IMR-90 (cell line): ENCODE data around the gene SERPINA4. TPM values are rescaled to one million over a fixed set of nuclear protein-coding genes. Genes with fewer than 3 reads are reported as not detected.

Experiments
- ATAC-seq: fragments of 200-7000 bp; cut with Tn5 transposase; 2 replicates; pipeline ENCODE4 v1.9.1; 2020; ENCODE audit warnings: low read depth, mild to moderate bottlenecking, moderate library complexity
- BruUV-seq: library from RNA; stranded (reverse); fragments of 400-500 nt; replicated peaks from 2 replicates; lab custom pipeline; 2021; lab: Mats Ljungman, UMichigan
- CTCF ChIA-PET: fragments of 300-600 bp; formaldehyde crosslinking; extraction: SDS; loops from one replicate; lab custom pipeline; 2021; ENCODE audit warnings: antibody characterized with exemption; lab: Yijun Ruan, JAX
- POLR2A ChIA-PET: fragments of 300-600 bp; sonication (Branson Sonifier 250); formaldehyde crosslinking; loops from one replicate; lab custom pipeline; 2022; ENCODE audit warnings: antibody characterized with exemption; ENCODE audit not compliant: unreplicated experiment; lab: Charles Lee
- DNase-seq: peaks from one replicate; pipeline ENCODE4 v3.0.0; 2013
- H2AFZ ChIP-seq: replicated peaks from 2 replicates; pipeline ENCODE3; 2013; ENCODE audit warnings: low read length, mild to moderate bottlenecking; ENCODE audit not compliant: poor library complexity
- H2AK5ac ChIP-seq: 2 replicates; pipeline ENCODE4 v1.6.1; 2013; ENCODE audit warnings: low read depth, low read length, inconsistent platforms
- H2AK9ac ChIP-seq: replicated peaks from 2 replicates; pipeline ENCODE3; 2013; ENCODE audit warnings: mild to moderate bottlenecking, low read depth, low read length, moderate library complexity; ENCODE audit not compliant: poor library complexity
- H2BK120ac ChIP-seq: 2 replicates; pipeline ENCODE4 v1.6.1; 2013; ENCODE audit warnings: low read depth, low read length, inconsistent platforms
- H2BK15ac ChIP-seq: 3 replicates; pipeline ENCODE4 v1.6.1; 2013; ENCODE audit warnings: low read depth, low read length, inconsistent platforms
- H2BK20ac ChIP-seq: 2 replicates; pipeline ENCODE4 v1.6.1; 2013; ENCODE audit warnings: low read depth, mild to moderate bottlenecking, inconsistent platforms, low read length, moderate library complexity
- H2BK5ac ChIP-seq: 2 replicates; pipeline ENCODE4 v1.6.1; 2013; ENCODE audit warnings: mild to moderate bottlenecking, low read depth, low read length, inconsistent platforms; ENCODE audit not compliant: poor library complexity, severe bottlenecking
- H3K14ac ChIP-seq: replicated peaks from 2 replicates; pipeline ENCODE4 v1.6.1; 2013; ENCODE audit warnings: low read depth, low read length, inconsistent platforms
- H3K18ac ChIP-seq: 2 replicates; pipeline ENCODE4 v1.6.1; 2013; ENCODE audit warnings: low read depth, low read length, control low read depth
- H3K23ac ChIP-seq: 2 replicates; pipeline ENCODE4 v1.6.1; 2013; ENCODE audit warnings: low read depth, low read length, inconsistent platforms
- H3K27ac ChIP-seq: 2 replicates; pipeline ENCODE4 v1.5.1; 2013; ENCODE audit warnings: mild to moderate bottlenecking, control low read depth, low read length; ENCODE audit not compliant: insufficient read depth
- H3K27me3 ChIP-seq: 2 replicates; pipeline ENCODE4 v1.6.1; 2013; ENCODE audit warnings: low read length; ENCODE audit not compliant: control insufficient read depth, insufficient read depth
- H3K36me3 ChIP-seq: 2 replicates; pipeline ENCODE4 v1.6.1; 2013; ENCODE audit warnings: low read length, mixed read lengths; ENCODE audit not compliant: control insufficient read depth, insufficient read depth
- H3K4ac ChIP-seq: 2 replicates; pipeline ENCODE4 v1.6.1; 2013; ENCODE audit warnings: low read depth, low read length, inconsistent platforms
- H3K4me1 ChIP-seq: 2 replicates; pipeline ENCODE4 v1.6.1; 2013; ENCODE audit warnings: low read length, mixed read lengths; ENCODE audit not compliant: control insufficient read depth, insufficient read depth
- H3K4me2 ChIP-seq: 2 replicates; pipeline ENCODE4 v1.6.1; 2013; ENCODE audit warnings: low read depth, mild to moderate bottlenecking, control low read depth, low read length, moderate library complexity
- H3K4me3 ChIP-seq: 2 replicates; pipeline ENCODE4 v1.5.1; 2013; ENCODE audit warnings: low read depth, mild to moderate bottlenecking, control low read depth, low read length, moderate library complexity; ENCODE audit not compliant: insufficient read depth
- H3K56ac ChIP-seq: 2 replicates; pipeline ENCODE4 v1.6.1; 2013; ENCODE audit warnings: low read length, inconsistent platforms; ENCODE audit not compliant: insufficient read depth; ENCODE audit errors: extremely low read depth
- H3K79me1 ChIP-seq, 2 experiments: 2 replicates each; pipeline ENCODE4 v1.6.1; 2013; ENCODE audit warnings: low read length in 2 of 2, inconsistent platforms in 1 of 2, low read depth in 1 of 2
- H3K9ac ChIP-seq: 2 replicates; pipeline ENCODE4 v1.6.1; 2013; ENCODE audit warnings: low read depth, low read length, control low read depth
- H3K9me1 ChIP-seq: 2 replicates; pipeline ENCODE4 v1.6.1; 2013; ENCODE audit warnings: low read length, inconsistent platforms; ENCODE audit not compliant: insufficient read depth
- H3K9me3 ChIP-seq: 2 replicates; pipeline ENCODE4 v1.6.1; 2013; ENCODE audit warnings: low read length; ENCODE audit not compliant: control insufficient read depth, insufficient read depth
- H4K20me1 ChIP-seq: 2 replicates; pipeline ENCODE4 v1.6.1; 2013; ENCODE audit warnings: low read length, inconsistent platforms; ENCODE audit not compliant: insufficient read depth
- H4K5ac ChIP-seq: 2 replicates; pipeline ENCODE4 v1.6.1; 2013; ENCODE audit warnings: mild to moderate bottlenecking, low read depth, low read length, control low read depth
- H4K8ac ChIP-seq, 2 experiments: 2 replicates each; pipeline ENCODE4 v1.6.1; 2013; ENCODE audit warnings: low read depth in 2 of 2, low read length in 2 of 2, control low read depth in 1 of 2, inconsistent platforms in 1 of 2
- H4K91ac ChIP-seq: 2 replicates; pipeline ENCODE4 v1.6.1; 2013; ENCODE audit warnings: low read depth, low read length, inconsistent platforms; ENCODE audit not compliant: insufficient read depth
- MAFK ChIP-seq: IDR thresholded peaks from 2 replicates; pipeline ENCODE4 v1.6.1; 2012; ENCODE audit warnings: low read depth, low read length, improper control_type of control experiment
- RFX5 ChIP-seq: IDR thresholded peaks from 2 replicates; pipeline ENCODE4 v1.8.0; 2012; ENCODE audit warnings: low read depth, mild to moderate bottlenecking, low read length, moderate library complexity
- USF2 ChIP-seq: fragments of 150-350 bp; IDR thresholded peaks from 2 replicates; pipeline ENCODE4 v1.6.1; 2017; ENCODE audit warnings: mild to moderate bottlenecking, antibody characterized with exemption, low read length, low read depth
- WGBS, 2 experiments: methylation state at CpG; one replicate each; pipeline versions ENCODE4 v1.1.5 to v1.1.7; 2013; ENCODE audit warnings: missing lambda C conversion rate in 2 of 2; ENCODE audit not compliant: insufficient read length in 1 of 2; ENCODE audit errors: extremely low coverage in 2 of 2; 5-methylcytosine and 5-hydroxymethylcytosine counted together
- dilution Hi-C: fragments of 300-500 bp; cut with HindIII; formaldehyde crosslinking; loops from one replicate; pipeline ENCODE4 v1.14.3; 2018; ENCODE audit warnings: low sequenced_read_pairs; ENCODE audit not compliant: unreplicated experiment
- in situ Hi-C: fragments of 300-500 bp; cut with MboI; formaldehyde crosslinking; loops from 3 replicates; pipeline ENCODE4 v1.14.3; 2019; ENCODE audit warnings: low sequenced_read_pairs, inconsistent platforms, mixed read lengths
- intact Hi-C: fragments of 100-400 bp; cut with micrococcal nuclease; formaldehyde crosslinking; loops from 2 replicates; pipeline ENCODE4 v1.10.0; 2022
- polyA plus RNA-seq, 3 experiments: library from polyadenylated mRNA; depleted of rRNA; stranded (reverse); fragments of >200 nt; gene quantifications; 2 replicates each; pipeline ENCODE4 v1.2.3, GENCODE V29; 2012; ENCODE audit warnings: low replicate concordance in 1 of 3
- total RNA-seq: library from RNA; depleted of rRNA; stranded (reverse); fragments of >200 nt; gene quantifications from 2 replicates; pipeline ENCODE4 v1.2.3, GENCODE V29; 2012

SERPINA4 gene
- total and polyA plus RNA-seq, 2 of the 4 experiments (the other 2 are of a cell fraction): not detected

- no peak overlapping the region for H2AFZ ChIP-seq
- H3K4me1 ChIP-seq: peaks cover 2% of the 10 kb centered on the region; the same call in 1 of the 2 replicates
- DNase-seq (no peak), ATAC-seq (no peak)
- no peak overlapping the region for H4K91ac ChIP-seq
- H2BK20ac ChIP-seq: no peak overlapping the region
- no peak overlapping the region for H3K18ac ChIP-seq
- no peaks in the 10 kb centered on the region for H4K20me1 ChIP-seq
- H3K27ac ChIP-seq: no peak overlapping the region
- H2BK120ac ChIP-seq: no peak overlapping the region
- no peak overlapping the region for H2BK15ac ChIP-seq
- no peak overlapping the region for H3K4me2 ChIP-seq
- H3K23ac ChIP-seq: no peak overlapping the region
- no peak overlapping the region for H4K8ac ChIP-seq
- no peak overlapping the region for H2AK9ac ChIP-seq
- H3K36me3 ChIP-seq: no peaks in the 10 kb centered on the region
- no peaks in the 10 kb centered on the region for H3K79me1 ChIP-seq
- no peak overlapping the region for H3K14ac ChIP-seq
- dilution Hi-C loops (no loop called here), in situ Hi-C loops (no loop called here), intact Hi-C loops (no loop called here)
- H3K4ac ChIP-seq: no peak overlapping the region
- no peak overlapping the region for H2AK5ac ChIP-seq
- H3K9me1 ChIP-seq: no peaks in the 10 kb centered on the region
- ChIA-PET CTCF (no interaction called here), POLR2A (no interaction called here)
- BruUV-seq: no TSS peak
- H3K27me3 ChIP-seq: peaks cover 2% of the 10 kb centered on the region; the same call in 1 of the 2 replicates
- TF ChIP-seq RFX5 (no peak), USF2 (no peak), MAFK (no peak)
- no CpG with 5 or more reads among the region's 3 CpGs for WGBS, 2 experiments
- H3K4me3 ChIP-seq: no peak overlapping the region
- H3K9ac ChIP-seq: no peak overlapping the region
- H3K56ac ChIP-seq: no peak overlapping the region
- H4K5ac ChIP-seq: no peak overlapping the region
- peaks cover 27% of the 10 kb centered on the region for H3K9me3 ChIP-seq
- no peak overlapping the region for H2BK5ac ChIP-seq
These were observed 57.0 kb downstream of the SERPINA4 start for GRCh38 chr14:94617988-94618822.
